IPS-15b (cell line): ENCODE measurements around the gene LAMC3.
"Not testable (repeated sequence)": the region's sequence is repeated elsewhere in the genome, so short reads cannot be mapped to it uniquely, and the experiment has no call there.

Experiments
- H3K27me3 ChIP-seq: one replicate; pipeline ENCODE4 v1.6.1; 2013; ENCODE audit warnings: low read length; ENCODE audit not compliant: control insufficient read depth, insufficient read depth
- H3K36me3 ChIP-seq: one replicate; pipeline ENCODE4 v1.6.1; 2013; ENCODE audit warnings: low read length; ENCODE audit not compliant: control insufficient read depth, insufficient read depth
- H3K4me1 ChIP-seq: one replicate; pipeline ENCODE4 v1.6.1; 2013; ENCODE audit warnings: mild to moderate bottlenecking, low read length; ENCODE audit not compliant: control insufficient read depth, insufficient read depth
- H3K4me3 ChIP-seq: one replicate; pipeline ENCODE4 v1.5.1; 2013; ENCODE audit warnings: low read depth, low read length
- H3K9ac ChIP-seq: one replicate; pipeline ENCODE4 v1.6.1; 2013; ENCODE audit warnings: low read depth, mild to moderate bottlenecking, low read length
- H3K9me3 ChIP-seq: one replicate; pipeline ENCODE4 v1.6.1; 2013; ENCODE audit warnings: mild to moderate bottlenecking, low read length; ENCODE audit not compliant: control insufficient read depth, insufficient read depth

The LAMC3 gene

DNA sequence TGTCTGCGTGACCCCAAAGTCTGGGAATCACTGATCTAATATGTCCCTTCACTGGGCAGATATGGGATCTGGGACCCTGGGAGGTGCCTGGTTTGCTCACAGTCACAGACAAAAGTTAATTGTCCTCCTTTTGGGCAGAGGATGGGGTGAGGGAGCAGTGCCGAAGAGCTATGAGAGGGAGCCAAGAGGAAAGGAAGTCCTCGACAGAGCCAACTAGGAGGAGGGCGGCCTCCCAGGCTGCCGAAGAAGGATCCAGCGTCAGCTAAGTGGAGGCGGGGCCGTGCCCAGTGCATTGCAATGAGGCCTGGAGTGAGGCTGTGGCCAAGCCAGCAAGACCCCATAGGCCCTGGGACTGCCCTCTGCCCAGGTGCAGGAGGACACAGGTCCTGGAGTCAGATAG, 98.8 kb downstream of the LAMC3 start:
- H3K36me3 ChIP-seq = peaks cover 13% of the 10 kb centered on the region
- no peak overlapping the region for H3K4me3 ChIP-seq
- no peaks in the 10 kb centered on the region for H3K9me3 ChIP-seq
- peaks cover 7% of the 10 kb centered on the region for H3K4me1 ChIP-seq
- no peaks in the 10 kb centered on the region for H3K27me3 ChIP-seq
- no peak overlapping the region for H3K9ac ChIP-seq

DNA sequence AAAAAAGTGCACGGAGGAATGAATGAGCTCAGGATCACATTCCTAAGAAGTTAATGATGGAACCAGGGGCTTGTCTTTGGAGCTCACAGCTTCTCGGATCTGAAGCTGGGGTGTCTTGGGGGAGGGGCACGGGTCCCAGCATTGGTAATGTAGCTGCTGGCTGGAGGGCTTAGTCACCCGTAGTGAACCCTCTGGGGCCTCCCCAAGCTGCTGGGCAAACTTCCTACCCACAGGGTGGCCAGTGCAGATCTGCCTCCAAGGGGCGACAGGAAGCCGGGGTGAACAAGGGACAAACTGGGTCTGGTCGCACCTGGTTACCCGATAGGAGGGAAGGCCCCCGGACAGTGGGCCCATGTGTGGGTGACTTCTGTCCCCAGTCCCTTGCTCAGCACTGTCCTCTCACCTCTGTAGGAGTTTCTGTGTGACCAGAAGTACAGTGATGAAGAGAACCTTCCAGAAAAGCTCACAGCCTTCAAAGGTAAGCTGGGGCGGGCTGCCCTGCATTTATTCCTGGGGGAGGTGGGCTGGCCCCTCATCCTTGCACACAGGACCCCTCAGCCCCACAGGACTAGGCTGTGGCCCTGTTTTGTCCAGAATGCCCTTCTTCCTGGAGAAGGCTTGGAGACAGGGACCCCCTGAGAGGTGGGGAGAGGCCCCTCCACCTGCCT, 102.3 kb downstream of the LAMC3 start:
- peaks cover 21% of the 10 kb centered on the region for H3K36me3 ChIP-seq
- H3K9me3 ChIP-seq = no peaks in the 10 kb centered on the region
- no peak overlapping the region for H3K4me3 ChIP-seq
- H3K4me1 ChIP-seq = peaks cover 4% of the 10 kb centered on the region
- peak overlapping the region; percentile 47 for H3K9ac ChIP-seq
- H3K27me3 ChIP-seq = no peaks in the 10 kb centered on the region

DNA sequence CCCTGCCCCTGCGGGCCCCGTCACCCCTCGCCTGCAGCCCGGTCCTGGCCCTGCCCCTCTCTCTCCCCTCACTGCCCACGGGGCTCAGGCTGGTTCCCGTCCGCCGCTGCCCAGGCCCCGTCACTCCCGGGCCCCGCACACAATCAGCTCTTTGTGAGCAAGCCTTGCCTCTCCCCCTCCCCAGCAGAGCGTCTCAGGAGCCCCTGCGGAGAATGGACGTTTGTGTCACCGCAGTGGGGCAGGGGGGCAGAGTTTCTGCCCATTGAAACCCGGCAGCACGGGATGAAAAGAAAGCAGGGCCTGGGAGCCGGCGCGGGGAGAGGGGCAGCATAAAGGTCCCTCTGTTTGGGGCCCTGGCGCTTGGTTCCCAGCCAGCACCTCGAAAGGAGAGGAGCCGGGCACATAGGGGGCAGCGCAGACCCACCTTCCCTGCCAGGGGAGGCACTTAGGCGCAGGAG, 102.9 kb downstream of the LAMC3 start:
- Histone ChIP-seq H3K36me3 (peaks cover 24% of the 10 kb centered on the region), H3K4me3 (no peak overlapping the region), H3K4me1 (peaks cover 4% of the 10 kb centered on the region), H3K27me3 (no peaks in the 10 kb centered on the region), H3K9ac (peak overlapping the region; percentile 47), H3K9me3 (no peaks in the 10 kb centered on the region)

DNA sequence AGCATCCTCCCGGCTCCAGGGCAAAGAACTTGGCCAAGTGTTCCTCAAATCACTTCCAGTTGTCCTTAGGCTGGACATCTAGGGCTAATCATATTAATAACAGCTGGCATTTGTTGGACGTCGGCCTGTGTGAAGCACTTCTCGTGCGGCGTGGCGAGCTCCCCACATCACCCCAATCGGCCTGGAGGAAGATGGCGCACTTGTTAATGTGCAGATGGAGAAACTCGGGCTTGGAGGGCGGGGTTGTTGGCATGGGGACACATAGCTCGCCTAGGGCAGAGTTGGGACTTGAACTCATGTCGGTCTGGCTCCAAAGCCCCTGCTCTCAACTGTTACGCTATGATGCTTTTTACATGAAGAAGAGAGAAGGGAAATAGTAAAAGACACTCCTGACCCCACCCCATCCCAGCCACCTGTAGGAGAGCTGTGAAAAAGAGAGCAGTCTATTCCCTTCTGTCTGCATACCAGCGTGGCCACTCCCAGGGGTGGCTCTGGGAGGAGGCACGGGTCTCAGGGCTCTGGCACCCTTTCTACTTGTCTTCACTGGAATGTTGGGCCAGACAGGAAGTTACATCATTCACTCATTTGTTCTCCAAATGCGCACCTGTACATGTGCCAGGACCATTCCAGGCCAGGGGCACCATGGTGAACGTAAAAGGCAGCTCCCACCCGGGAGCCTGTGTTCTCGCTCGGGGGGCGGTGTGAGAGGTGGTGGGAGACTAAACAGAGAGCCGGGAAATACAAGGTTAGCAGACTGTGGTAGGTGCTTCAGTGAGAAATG, 103.6 kb downstream of the LAMC3 start:
- peaks cover 25% of the 10 kb centered on the region for H3K36me3 ChIP-seq
- H3K4me1 ChIP-seq = peaks cover 4% of the 10 kb centered on the region
- no peaks in the 10 kb centered on the region for H3K9me3 ChIP-seq
- H3K9ac ChIP-seq = no peak overlapping the region
- H3K4me3 ChIP-seq = no peak overlapping the region
- H3K27me3 ChIP-seq = no peaks in the 10 kb centered on the region

DNA sequence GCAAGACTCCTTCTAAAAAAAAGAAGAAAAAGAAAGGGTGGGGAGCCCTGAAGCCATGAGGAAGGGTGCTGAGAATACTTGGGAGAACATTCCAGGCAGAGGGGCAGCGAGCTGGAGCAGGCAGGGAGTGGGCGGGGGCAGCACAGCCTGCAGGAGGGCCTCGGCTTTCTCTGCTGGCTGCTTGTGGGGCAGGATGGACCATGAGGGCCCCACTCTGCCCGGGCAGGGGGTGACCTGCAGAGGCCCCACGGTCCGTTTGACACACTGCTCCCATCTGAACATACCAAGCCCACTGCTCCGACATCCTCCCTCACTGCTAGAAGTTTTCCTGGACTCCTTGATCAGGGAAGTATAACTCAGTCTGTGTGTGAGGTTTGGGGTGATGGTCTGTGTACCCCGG, 104.7 kb downstream of the LAMC3 start:
- H3K4me3 ChIP-seq = no peak overlapping the region
- H3K9me3 ChIP-seq = no peaks in the 10 kb centered on the region
- peaks cover 4% of the 10 kb centered on the region for H3K4me1 ChIP-seq
- peaks cover 28% of the 10 kb centered on the region for H3K36me3 ChIP-seq
- no peaks in the 10 kb centered on the region for H3K27me3 ChIP-seq
- no peak overlapping the region for H3K9ac ChIP-seq

DNA sequence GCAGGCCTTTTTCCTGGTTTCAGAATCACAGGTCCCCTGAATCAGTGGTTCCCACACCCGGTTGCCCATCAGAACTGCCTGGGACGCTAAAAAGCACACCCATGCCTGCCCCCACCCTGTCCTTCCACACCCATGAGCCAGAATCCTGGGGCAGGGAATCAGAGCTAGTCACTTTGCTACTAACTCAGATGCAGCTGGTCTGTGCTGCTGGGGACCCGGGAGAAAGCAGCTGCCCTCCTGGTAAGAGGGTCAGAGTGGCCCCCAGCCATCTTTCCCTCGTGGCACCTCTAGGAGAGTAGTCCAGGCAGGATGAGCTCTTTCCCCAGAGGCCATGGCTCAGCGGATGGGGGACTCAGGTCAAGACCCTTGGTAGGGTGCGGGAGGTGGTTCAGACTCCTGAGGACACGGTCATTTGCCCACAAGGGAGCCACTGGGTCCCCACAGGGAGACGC, 105.1 kb downstream of the LAMC3 start:
- peaks cover 28% of the 10 kb centered on the region for H3K36me3 ChIP-seq
- no peaks in the 10 kb centered on the region for H3K9me3 ChIP-seq
- H3K9ac ChIP-seq = no peak overlapping the region
- no peak overlapping the region for H3K4me3 ChIP-seq
- peaks cover 4% of the 10 kb centered on the region for H3K4me1 ChIP-seq
- H3K27me3 ChIP-seq = no peaks in the 10 kb centered on the region

DNA sequence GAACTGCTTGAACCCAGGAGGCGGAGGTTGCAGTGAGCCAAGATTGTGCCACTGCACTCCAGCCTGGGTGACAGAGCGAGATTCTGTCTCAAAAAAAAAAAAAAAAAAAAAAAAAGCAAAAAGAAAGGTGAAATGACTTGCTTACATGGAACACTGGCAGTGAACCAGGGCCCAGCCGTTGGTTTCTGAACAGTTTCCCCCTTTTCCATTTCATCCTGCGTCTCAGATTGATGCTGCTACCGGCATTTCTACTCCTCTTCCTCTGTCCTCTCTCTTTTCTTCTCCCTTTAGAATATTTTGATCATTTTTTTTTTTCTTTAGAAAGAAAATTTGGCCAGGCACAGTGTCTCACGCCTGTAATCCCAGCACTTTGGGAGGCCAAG, 106.4 kb downstream of the LAMC3 start:
- not testable (repeated sequence) for H3K4me3 ChIP-seq, H3K9ac ChIP-seq, H3K27me3 ChIP-seq, H3K9me3 ChIP-seq, H3K4me1 ChIP-seq
- peaks cover 34% of the 10 kb centered on the region for H3K36me3 ChIP-seq

DNA sequence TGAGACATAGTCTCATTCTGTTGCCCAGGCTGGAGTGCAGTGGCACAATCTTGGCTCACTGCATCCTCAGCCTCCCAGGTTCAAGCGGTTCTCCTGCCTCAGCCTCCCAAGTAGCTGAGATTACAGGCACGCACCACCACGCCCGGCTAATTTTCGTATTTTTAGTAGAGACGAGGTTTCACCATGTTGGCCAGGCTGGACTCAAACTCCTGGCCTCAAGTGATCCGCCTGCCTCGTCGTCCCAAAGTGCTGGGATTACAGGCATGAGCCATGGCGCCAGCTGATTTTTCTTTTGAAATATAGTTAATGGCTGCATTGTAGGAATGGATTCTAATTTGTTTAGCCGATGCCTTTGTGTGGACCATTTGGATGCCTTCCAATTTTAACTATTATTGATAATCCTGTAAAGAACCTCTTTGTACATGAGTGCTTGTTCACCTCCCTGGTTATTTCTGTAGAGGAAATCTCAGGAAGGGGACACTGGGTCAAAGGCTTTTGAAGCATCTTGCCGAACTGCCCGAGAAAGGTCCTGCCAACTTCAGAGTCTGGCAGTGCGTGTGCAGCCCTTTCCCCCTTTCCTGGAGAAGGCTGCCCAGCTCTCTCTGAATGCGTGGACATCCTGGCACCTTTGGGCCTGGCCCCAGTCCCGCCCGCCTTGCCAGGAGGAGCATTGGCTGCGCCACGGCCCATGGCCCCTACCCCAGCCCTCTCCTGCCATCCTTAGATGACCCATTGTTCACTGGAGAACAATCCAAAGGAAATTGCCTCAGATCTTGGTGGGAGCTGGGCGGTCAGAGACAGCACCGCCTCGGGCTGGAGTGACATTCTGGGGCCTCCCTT, 107.5 kb downstream of the LAMC3 start:
- no peak overlapping the region for H3K9ac ChIP-seq
- peaks cover under 1% of the 10 kb centered on the region for H3K4me1 ChIP-seq
- H3K9me3 ChIP-seq = no peaks in the 10 kb centered on the region
- H3K36me3 ChIP-seq = peaks cover 43% of the 10 kb centered on the region
- H3K27me3 ChIP-seq = no peaks in the 10 kb centered on the region
- no peak overlapping the region for H3K4me3 ChIP-seq

DNA sequence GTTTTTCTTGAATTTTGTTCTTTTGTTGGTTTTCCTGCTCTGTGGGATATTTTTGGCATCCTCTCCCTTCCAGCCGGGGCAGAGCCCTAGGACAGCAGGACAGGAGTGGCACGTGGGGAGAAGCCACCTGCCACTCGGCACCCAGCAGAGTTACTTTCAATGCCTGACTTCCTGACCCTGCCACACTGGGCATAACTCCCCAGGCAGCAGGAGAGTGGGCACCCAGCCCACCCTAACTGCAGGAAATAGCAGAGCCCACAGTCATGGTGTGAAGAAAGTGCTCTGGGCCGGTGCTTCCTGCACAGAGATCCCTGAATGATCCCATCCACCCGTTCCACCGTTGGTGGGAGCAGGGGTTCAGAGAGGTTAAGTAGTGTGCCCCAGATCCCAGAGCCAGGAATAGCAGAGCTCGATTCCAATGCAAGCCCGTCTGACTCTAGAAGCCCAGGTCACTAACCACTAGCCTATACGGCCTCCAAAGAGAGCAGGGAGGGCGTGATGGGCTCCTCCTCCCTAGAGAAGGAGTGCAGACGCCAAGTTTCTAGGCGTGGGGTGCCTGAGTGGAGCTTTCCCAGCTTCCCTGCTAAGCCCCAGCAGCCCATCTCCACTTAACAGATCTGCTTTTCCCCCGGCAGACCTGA, 108.3 kb downstream of the LAMC3 start:
- no peaks in the 10 kb centered on the region for H3K9me3 ChIP-seq
- no peak overlapping the region for H3K4me3 ChIP-seq
- no peaks in the 10 kb centered on the region for H3K27me3 ChIP-seq
- no peak overlapping the region for H3K9ac ChIP-seq
- peaks cover 38% of the 10 kb centered on the region for H3K36me3 ChIP-seq
- H3K4me1 ChIP-seq = no peaks in the 10 kb centered on the region

DNA sequence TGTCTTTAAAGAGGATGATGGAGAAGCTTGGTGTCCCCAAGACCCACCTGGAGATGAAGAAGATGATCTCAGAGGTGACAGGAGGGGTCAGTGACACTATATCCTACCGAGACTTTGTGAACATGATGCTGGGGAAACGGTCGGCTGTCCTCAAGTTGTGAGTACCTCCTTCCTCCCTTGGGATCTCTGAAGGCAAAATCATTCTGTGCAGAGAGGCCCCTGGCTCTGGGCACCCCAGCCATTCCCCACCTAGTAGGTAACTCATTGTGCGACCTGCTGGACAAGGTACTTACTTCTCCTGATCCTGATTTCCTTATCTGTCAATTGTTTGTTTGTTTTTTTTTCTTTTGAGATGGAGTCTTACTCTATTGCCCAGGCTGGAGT, 108.8 kb downstream of the LAMC3 start:
- no peak overlapping the region for H3K9ac ChIP-seq
- H3K4me1 ChIP-seq = no peaks in the 10 kb centered on the region
- H3K27me3 ChIP-seq = no peaks in the 10 kb centered on the region
- no peak overlapping the region for H3K4me3 ChIP-seq
- peaks cover 33% of the 10 kb centered on the region for H3K36me3 ChIP-seq
- H3K9me3 ChIP-seq = no peaks in the 10 kb centered on the region

DNA sequence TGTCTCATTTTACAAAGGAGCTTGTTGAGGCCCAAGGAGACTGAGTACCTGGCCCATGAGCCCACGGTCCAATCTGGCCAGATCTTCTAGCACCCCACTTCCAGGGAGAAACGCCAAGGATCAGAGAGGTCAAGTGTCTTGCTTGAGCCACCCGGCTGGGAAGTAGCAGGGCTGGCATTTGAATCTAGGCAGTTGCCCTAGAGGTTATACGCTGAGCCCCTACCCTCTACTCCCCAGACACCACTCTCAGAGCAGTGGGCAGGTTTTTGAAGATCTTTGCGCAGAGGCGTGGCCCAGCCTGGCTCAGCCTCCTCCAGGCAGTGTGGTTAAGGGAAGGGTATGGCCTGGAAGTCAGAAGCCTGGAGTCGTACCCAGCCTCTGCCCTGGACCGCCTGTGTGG, 110.6 kb downstream of the LAMC3 start:
- no peaks in the 10 kb centered on the region for H3K4me1 ChIP-seq
- no peaks in the 10 kb centered on the region for H3K27me3 ChIP-seq
- peaks cover 25% of the 10 kb centered on the region for H3K36me3 ChIP-seq
- H3K4me3 ChIP-seq = no peak overlapping the region
- H3K9ac ChIP-seq = no peak overlapping the region
- no peaks in the 10 kb centered on the region for H3K9me3 ChIP-seq
